IPS DF 6.9 (cell line): ENCODE data around the gene IVNS1ABP.

Experiments
- DNase-seq: peaks from one replicate; pipeline ENCODE4 v3.0.0-alpha.2; 2013; ENCODE audit warnings: low read depth, low spot score
- H3K27ac ChIP-seq: one replicate; pipeline ENCODE4 v1.5.1; 2013; ENCODE audit warnings: low read length, control low read depth
- H3K27me3 ChIP-seq: 2 replicates; pipeline ENCODE4 v1.6.1; 2013; ENCODE audit warnings: mild to moderate bottlenecking, low read length; ENCODE audit not compliant: control insufficient read depth, insufficient read depth
- H3K36me3 ChIP-seq: 2 replicates; pipeline ENCODE4 v1.6.1; 2013; ENCODE audit warnings: low read length; ENCODE audit not compliant: control insufficient read depth, insufficient read depth
- H3K4me1 ChIP-seq: 2 replicates; pipeline ENCODE4 v1.6.1; 2013; ENCODE audit warnings: low read length; ENCODE audit not compliant: control insufficient read depth, insufficient read depth
- H3K4me3 ChIP-seq: 2 replicates; pipeline ENCODE4 v1.5.1; 2013; ENCODE audit warnings: mild to moderate bottlenecking, low read length
- H3K9me3 ChIP-seq: 2 replicates; pipeline ENCODE4 v1.6.1; 2013; ENCODE audit warnings: low read length, inconsistent platforms; ENCODE audit not compliant: control insufficient read depth, insufficient read depth
- WGBS: extraction: QIAGEN DNeasy Blood & Tissue Kit; methylation state at CpG from one replicate; pipeline ENCODE4 v1.1.7; 2013; ENCODE audit warnings: mixed read lengths, missing lambda C conversion rate; ENCODE audit not compliant: insufficient read length, insufficient coverage; 5-methylcytosine and 5-hydroxymethylcytosine counted together

IVNS1ABP gene

GRCh38 chr1:185295091-185295490 is 22.0 kb downstream of the IVNS1ABP start:
- Histone ChIP-seq H3K9me3 (no peaks in the 10 kb centered on the region), H3K36me3 (peaks cover 10% of the 10 kb centered on the region; the same call in 1 of the 2 replicates), H3K27me3 (no peaks in the 10 kb centered on the region), H3K4me3 (no peak overlapping the region), H3K4me1 (no peaks in the 10 kb centered on the region), H3K27ac (no peak overlapping the region)
- DNase-seq, result no peak

- H3K4me3 ChIP-seq, result no peak overlapping the region
- no peaks in the 10 kb centered on the region for H3K27me3 ChIP-seq
- WGBS, result no CpG with 5 or more reads among the region's 1 CpG
- H3K4me1 ChIP-seq, result no peaks in the 10 kb centered on the region
- DNase-seq, result no peak
- no peak overlapping the region for H3K27ac ChIP-seq
- peaks cover 6% of the 10 kb centered on the region; the same call in 1 of the 2 replicates for H3K36me3 ChIP-seq
- H3K9me3 ChIP-seq, result no peaks in the 10 kb centered on the region
These were observed 23.0 kb downstream of the IVNS1ABP start for GRCh38 chr1:185293967-185294542.

- Histone ChIP-seq H3K27ac (no peak overlapping the region), H3K9me3 (no peaks in the 10 kb centered on the region), H3K27me3 (no peaks in the 10 kb centered on the region), H3K36me3 (no peaks in the 10 kb centered on the region; the same call in 1 of the 2 replicates), H3K4me1 (no peaks in the 10 kb centered on the region), H3K4me3 (no peak overlapping the region)
- WGBS, result no CpG with 5 or more reads among the region's 5 CpGs
- no peak for DNase-seq
These were observed 24.8 kb downstream of the IVNS1ABP start for GRCh38 chr1:185292237-185292636.

- H3K4me1 ChIP-seq, result no peaks in the 10 kb centered on the region
- no CpG with 5 or more reads among the region's 1 CpG for WGBS
- no peak overlapping the region for H3K4me3 ChIP-seq
- H3K9me3 ChIP-seq, result no peaks in the 10 kb centered on the region
- H3K27me3 ChIP-seq, result no peaks in the 10 kb centered on the region
- H3K27ac ChIP-seq, result no peak overlapping the region
- H3K36me3 ChIP-seq, result no peaks in the 10 kb centered on the region; the same call in 1 of the 2 replicates
- DNase-seq, result no peak
These were observed 25.4 kb downstream of the IVNS1ABP start for GRCh38 chr1:185291652-185292051.

- no peak overlapping the region for H3K4me3 ChIP-seq
- H3K9me3 ChIP-seq, result no peaks in the 10 kb centered on the region
- H3K36me3 ChIP-seq, result no peaks in the 10 kb centered on the region
- no peak overlapping the region for H3K27ac ChIP-seq
- WGBS, result no CpG with 5 or more reads among the region's 1 CpG
- no peak for DNase-seq
- H3K27me3 ChIP-seq, result no peaks in the 10 kb centered on the region
- H3K4me1 ChIP-seq, result no peaks in the 10 kb centered on the region
These were observed 25.9 kb downstream of the IVNS1ABP start for GRCh38 chr1:185291159-185291558.

GRCh38 chr1:185289880-185290279 is 27.2 kb downstream of the IVNS1ABP start:
- Histone ChIP-seq H3K36me3 (no peaks in the 10 kb centered on the region), H3K4me1 (no peaks in the 10 kb centered on the region), H3K9me3 (no peaks in the 10 kb centered on the region), H3K27me3 (no peaks in the 10 kb centered on the region), H3K4me3 (no peak overlapping the region), H3K27ac (no peak overlapping the region)
- no peak for DNase-seq

GRCh38 chr1:185288435-185288834 is 28.6 kb downstream of the IVNS1ABP start:
- no peaks in the 10 kb centered on the region for H3K36me3 ChIP-seq
- H3K4me3 ChIP-seq, result no peak overlapping the region
- no peaks in the 10 kb centered on the region for H3K9me3 ChIP-seq
- no peak overlapping the region for H3K27ac ChIP-seq
- no peaks in the 10 kb centered on the region for H3K27me3 ChIP-seq
- WGBS, result no CpG with 5 or more reads among the region's 3 CpGs
- DNase-seq, result no peak
- no peaks in the 10 kb centered on the region for H3K4me1 ChIP-seq

- Histone ChIP-seq H3K27me3 (no peaks in the 10 kb centered on the region), H3K4me1 (no peaks in the 10 kb centered on the region), H3K36me3 (no peaks in the 10 kb centered on the region), H3K4me3 (no peak overlapping the region), H3K27ac (no peak overlapping the region), H3K9me3 (no peaks in the 10 kb centered on the region)
- DNase-seq, result no peak
- WGBS, result no CpG with 5 or more reads among the region's 2 CpGs
These were observed 29.6 kb downstream of the IVNS1ABP start for GRCh38 chr1:185287451-185287850.

- Histone ChIP-seq H3K27ac (no peak overlapping the region), H3K9me3 (no peaks in the 10 kb centered on the region), H3K4me3 (no peak overlapping the region), H3K4me1 (no peaks in the 10 kb centered on the region), H3K36me3 (0 out of 2 replicates have a peak, but pooled peaks cover 2% of the 10 kb centered on the region), H3K27me3 (no peaks in the 10 kb centered on the region)
- no peak for DNase-seq
- no CpG with 5 or more reads among the region's 2 CpGs for WGBS
These were observed 32.3 kb downstream of the IVNS1ABP start for GRCh38 chr1:185284533-185285276.

GRCh38 chr1:185284116-185284515 is 32.9 kb downstream of the IVNS1ABP start:
- H3K27me3 ChIP-seq, result no peaks in the 10 kb centered on the region
- no peaks in the 10 kb centered on the region for H3K4me1 ChIP-seq
- H3K4me3 ChIP-seq, result no peak overlapping the region
- no peak overlapping the region for H3K27ac ChIP-seq
- 0 out of 2 replicates have a peak, but pooled peaks cover 2% of the 10 kb centered on the region for H3K36me3 ChIP-seq
- no peaks in the 10 kb centered on the region for H3K9me3 ChIP-seq
- no CpG with 5 or more reads among the region's 2 CpGs for WGBS
- DNase-seq, result no peak

GRCh38 chr1:185281245-185281644 is 35.8 kb downstream of the IVNS1ABP start:
- Histone ChIP-seq H3K27me3 (no peaks in the 10 kb centered on the region), H3K27ac (no peak overlapping the region), H3K36me3 (0 out of 2 replicates have a peak, but pooled peaks cover 2% of the 10 kb centered on the region), H3K4me1 (no peaks in the 10 kb centered on the region), H3K4me3 (no peak overlapping the region), H3K9me3 (no peaks in the 10 kb centered on the region)
- no CpG with 5 or more reads among the region's 3 CpGs for WGBS
- no peak for DNase-seq
